IMR-90 (cell line): ENCODE results near the gene PRICKLE2. TPM values are rescaled to one million over a fixed set of nuclear protein-coding genes. Genes with fewer than 3 reads are reported as not detected.
A peak's percentile ranks its signal among the peaks of the same experiment; 100 is the strongest.

Experiments
- ATAC-seq: fragments of 200-7000 bp; cut with Tn5 transposase; 2 replicates; pipeline ENCODE4 v1.9.1; 2020; ENCODE audit warnings: low read depth, mild to moderate bottlenecking, moderate library complexity
- BruUV-seq: library from RNA; stranded (reverse); fragments of 400-500 nt; replicated peaks from 2 replicates; lab custom pipeline; 2021; lab: Mats Ljungman, UMichigan
- CTCF ChIA-PET: fragments of 300-600 bp; formaldehyde crosslinking; extraction: SDS; loops from one replicate; lab custom pipeline; 2021; ENCODE audit warnings: antibody characterized with exemption; lab: Yijun Ruan, JAX
- POLR2A ChIA-PET: fragments of 300-600 bp; sonication (Branson Sonifier 250); formaldehyde crosslinking; loops from one replicate; lab custom pipeline; 2022; ENCODE audit warnings: antibody characterized with exemption; ENCODE audit not compliant: unreplicated experiment; lab: Charles Lee
- DNase-seq: peaks from one replicate; pipeline ENCODE4 v3.0.0; 2013
- H2AFZ ChIP-seq: replicated peaks from 2 replicates; pipeline ENCODE3; 2013; ENCODE audit warnings: low read length, mild to moderate bottlenecking; ENCODE audit not compliant: poor library complexity
- H2AK5ac ChIP-seq: 2 replicates; pipeline ENCODE4 v1.6.1; 2013; ENCODE audit warnings: low read depth, low read length, inconsistent platforms
- H2AK9ac ChIP-seq: replicated peaks from 2 replicates; pipeline ENCODE3; 2013; ENCODE audit warnings: mild to moderate bottlenecking, low read depth, low read length, moderate library complexity; ENCODE audit not compliant: poor library complexity
- H2BK120ac ChIP-seq: 2 replicates; pipeline ENCODE4 v1.6.1; 2013; ENCODE audit warnings: low read depth, low read length, inconsistent platforms
- H2BK15ac ChIP-seq: 3 replicates; pipeline ENCODE4 v1.6.1; 2013; ENCODE audit warnings: low read depth, low read length, inconsistent platforms
- H2BK20ac ChIP-seq: 2 replicates; pipeline ENCODE4 v1.6.1; 2013; ENCODE audit warnings: low read depth, mild to moderate bottlenecking, inconsistent platforms, low read length, moderate library complexity
- H2BK5ac ChIP-seq: 2 replicates; pipeline ENCODE4 v1.6.1; 2013; ENCODE audit warnings: mild to moderate bottlenecking, low read depth, low read length, inconsistent platforms; ENCODE audit not compliant: poor library complexity, severe bottlenecking
- H3K14ac ChIP-seq: replicated peaks from 2 replicates; pipeline ENCODE4 v1.6.1; 2013; ENCODE audit warnings: low read depth, low read length, inconsistent platforms
- H3K18ac ChIP-seq: 2 replicates; pipeline ENCODE4 v1.6.1; 2013; ENCODE audit warnings: low read depth, low read length, control low read depth
- H3K23ac ChIP-seq: 2 replicates; pipeline ENCODE4 v1.6.1; 2013; ENCODE audit warnings: low read depth, low read length, inconsistent platforms
- H3K27ac ChIP-seq: 2 replicates; pipeline ENCODE4 v1.5.1; 2013; ENCODE audit warnings: mild to moderate bottlenecking, control low read depth, low read length; ENCODE audit not compliant: insufficient read depth
- H3K27me3 ChIP-seq: 2 replicates; pipeline ENCODE4 v1.6.1; 2013; ENCODE audit warnings: low read length; ENCODE audit not compliant: control insufficient read depth, insufficient read depth
- H3K36me3 ChIP-seq: 2 replicates; pipeline ENCODE4 v1.6.1; 2013; ENCODE audit warnings: low read length, mixed read lengths; ENCODE audit not compliant: control insufficient read depth, insufficient read depth
- H3K4ac ChIP-seq: 2 replicates; pipeline ENCODE4 v1.6.1; 2013; ENCODE audit warnings: low read depth, low read length, inconsistent platforms
- H3K4me1 ChIP-seq: 2 replicates; pipeline ENCODE4 v1.6.1; 2013; ENCODE audit warnings: low read length, mixed read lengths; ENCODE audit not compliant: control insufficient read depth, insufficient read depth
- H3K4me2 ChIP-seq: 2 replicates; pipeline ENCODE4 v1.6.1; 2013; ENCODE audit warnings: low read depth, mild to moderate bottlenecking, control low read depth, low read length, moderate library complexity
- H3K4me3 ChIP-seq: 2 replicates; pipeline ENCODE4 v1.5.1; 2013; ENCODE audit warnings: low read depth, mild to moderate bottlenecking, control low read depth, low read length, moderate library complexity; ENCODE audit not compliant: insufficient read depth
- H3K56ac ChIP-seq: 2 replicates; pipeline ENCODE4 v1.6.1; 2013; ENCODE audit warnings: low read length, inconsistent platforms; ENCODE audit not compliant: insufficient read depth; ENCODE audit errors: extremely low read depth
- H3K79me1 ChIP-seq, 2 experiments: 2 replicates each; pipeline ENCODE4 v1.6.1; 2013; ENCODE audit warnings: low read length in 2 of 2, inconsistent platforms in 1 of 2, low read depth in 1 of 2
- H3K9ac ChIP-seq: 2 replicates; pipeline ENCODE4 v1.6.1; 2013; ENCODE audit warnings: low read depth, low read length, control low read depth
- H3K9me1 ChIP-seq: 2 replicates; pipeline ENCODE4 v1.6.1; 2013; ENCODE audit warnings: low read length, inconsistent platforms; ENCODE audit not compliant: insufficient read depth
- H3K9me3 ChIP-seq: 2 replicates; pipeline ENCODE4 v1.6.1; 2013; ENCODE audit warnings: low read length; ENCODE audit not compliant: control insufficient read depth, insufficient read depth
- H4K20me1 ChIP-seq: 2 replicates; pipeline ENCODE4 v1.6.1; 2013; ENCODE audit warnings: low read length, inconsistent platforms; ENCODE audit not compliant: insufficient read depth
- H4K5ac ChIP-seq: 2 replicates; pipeline ENCODE4 v1.6.1; 2013; ENCODE audit warnings: mild to moderate bottlenecking, low read depth, low read length, control low read depth
- H4K8ac ChIP-seq, 2 experiments: 2 replicates each; pipeline ENCODE4 v1.6.1; 2013; ENCODE audit warnings: low read depth in 2 of 2, low read length in 2 of 2, control low read depth in 1 of 2, inconsistent platforms in 1 of 2
- H4K91ac ChIP-seq: 2 replicates; pipeline ENCODE4 v1.6.1; 2013; ENCODE audit warnings: low read depth, low read length, inconsistent platforms; ENCODE audit not compliant: insufficient read depth
- CHD1 ChIP-seq: IDR thresholded peaks from 2 replicates; pipeline ENCODE4 v1.6.1; 2012; ENCODE audit warnings: low read depth, low read length, improper control_type of control experiment
- CTCF ChIP-seq: conservative IDR thresholded peaks from 2 replicates; pipeline ENCODE4 v1.5.1; 2012; ENCODE audit warnings: mild to moderate bottlenecking, low read depth, low read length, improper control_type of control experiment
- MAZ ChIP-seq: IDR thresholded peaks from 2 replicates; pipeline ENCODE4 v1.6.1; 2012; ENCODE audit warnings: low read depth, mild to moderate bottlenecking, low read length, improper control_type of control experiment, moderate library complexity, borderline replicate concordance
- RFX5 ChIP-seq: IDR thresholded peaks from 2 replicates; pipeline ENCODE4 v1.8.0; 2012; ENCODE audit warnings: low read depth, mild to moderate bottlenecking, low read length, moderate library complexity
- SMC3 ChIP-seq: fragments of 150-350 bp; IDR thresholded peaks from 2 replicates; pipeline ENCODE4 v1.6.1; 2016; ENCODE audit warnings: low read depth, mild to moderate bottlenecking, antibody characterized with exemption, low read length, moderate library complexity
- USF2 ChIP-seq: fragments of 150-350 bp; IDR thresholded peaks from 2 replicates; pipeline ENCODE4 v1.6.1; 2017; ENCODE audit warnings: mild to moderate bottlenecking, antibody characterized with exemption, low read length, low read depth
- WGBS, 2 experiments: methylation state at CpG; one replicate each; pipeline versions ENCODE4 v1.1.5 to v1.1.7; 2013; ENCODE audit warnings: missing lambda C conversion rate in 2 of 2; ENCODE audit not compliant: insufficient read length in 1 of 2; ENCODE audit errors: extremely low coverage in 2 of 2; 5-methylcytosine and 5-hydroxymethylcytosine counted together
- dilution Hi-C: fragments of 300-500 bp; cut with HindIII; formaldehyde crosslinking; loops from one replicate; pipeline ENCODE4 v1.14.3; 2018; ENCODE audit warnings: low sequenced_read_pairs; ENCODE audit not compliant: unreplicated experiment
- in situ Hi-C: fragments of 300-500 bp; cut with MboI; formaldehyde crosslinking; loops from 3 replicates; pipeline ENCODE4 v1.14.3; 2019; ENCODE audit warnings: low sequenced_read_pairs, inconsistent platforms, mixed read lengths
- intact Hi-C: fragments of 100-400 bp; cut with micrococcal nuclease; formaldehyde crosslinking; loops from 2 replicates; pipeline ENCODE4 v1.10.0; 2022
- polyA plus RNA-seq, 3 experiments: library from polyadenylated mRNA; depleted of rRNA; stranded (reverse); fragments of >200 nt; gene quantifications; 2 replicates each; pipeline ENCODE4 v1.2.3, GENCODE V29; 2012; ENCODE audit warnings: low replicate concordance in 1 of 3
- total RNA-seq: library from RNA; depleted of rRNA; stranded (reverse); fragments of >200 nt; gene quantifications from 2 replicates; pipeline ENCODE4 v1.2.3, GENCODE V29; 2012

The PRICKLE2 gene
- total and polyA plus RNA-seq, 2 of the 4 experiments (the other 2 are of a cell fraction): 4.1 to 14.2 TPM

- peaks cover 40 to 94% of the 10 kb centered on the region in 2 experiments for H3K79me1 ChIP-seq
- CTCF ChIA-PET: interaction anchor here (0.6 to 1.1 kb wide), 3 partner anchors 35 to 261 kb away, joined by 3 read pairs; no protein-coding TSS in a partner anchor
- dilution Hi-C loops: no loop called here
Measured at GRCh38 chr3:64222501-64223111, 2.7 kb downstream of the PRICKLE2 start.

More at GRCh38 chr3:64222501-64223111, 2.7 kb downstream of the PRICKLE2 start:
- DNase-seq: no peak
- Histone ChIP-seq H3K4me3 (no peak overlapping the region), H3K4me1 (peaks cover 32% of the 10 kb centered on the region), H2BK15ac (no peak overlapping the region), H3K56ac (no peak overlapping the region), H3K4me2 (peak overlapping the region; percentile 21; the same call in 1 of the 2 replicates), H4K20me1 (peaks cover 26% of the 10 kb centered on the region), H4K5ac (no peak overlapping the region), H3K14ac (0 out of 2 replicates have a peak overlapping the region, but pooled peaks have one; percentile 14), H3K9me1 (peaks cover 27% of the 10 kb centered on the region), H3K18ac (no peak overlapping the region), H4K8ac (no peak overlapping the region), H2BK20ac (no peak overlapping the region), H3K27me3 (no peaks in the 10 kb centered on the region), H3K36me3 (peaks cover 2% of the 10 kb centered on the region), H2AK9ac (no peak overlapping the region), H2AK5ac (0 out of 2 replicates have a peak overlapping the region, but pooled peaks have one; percentile 69), H3K9me3 (no peaks in the 10 kb centered on the region), H3K23ac (peak overlapping the region; percentile 37; the same call in 1 of the 2 replicates), H3K9ac (no peak overlapping the region), H2BK120ac (no peak overlapping the region), H3K27ac (peak overlapping the region; percentile 11; the same call in 1 of the 2 replicates), H2AFZ (no peak overlapping the region), H2BK5ac (no peak overlapping the region), H3K4ac (peak overlapping the region; percentile 18; the same call in 1 of the 2 replicates), H4K91ac (no peak overlapping the region; the same call in 1 of the 2 replicates)
- in situ Hi-C loops: loop anchor here (25.0 kb wide), 1 partner anchor 185 kb away; no protein-coding TSS in a partner anchor
- ATAC-seq: no peak
- intact Hi-C loops: loop anchor here (5.0 kb wide), 3 partner anchors 45 to 260 kb away; no protein-coding TSS in a partner anchor
- no CpG with 5 or more reads among the region's 3 CpGs for WGBS, 2 experiments
- TF ChIP-seq SMC3 (no peak), MAZ (no peak), CHD1 (no peak), USF2 (no peak), RFX5 (no peak), CTCF (no peak)
- no TSS peak for BruUV-seq
- POLR2A ChIA-PET: no interaction called here
